ENCODE data around the gene PWWP2A. TPM values are rescaled to one million over a fixed set of nuclear protein-coding genes. Genes with fewer than 3 reads are reported as not detected.

Gene PWWP2A
- total and polyA plus RNA-seq, 10 of the 15 experiments (the other 5 are each of a cell fraction or from before 2014, with no cell fraction given) = 5.7 to 26.1 (median 17.7) TPM

DNA sequence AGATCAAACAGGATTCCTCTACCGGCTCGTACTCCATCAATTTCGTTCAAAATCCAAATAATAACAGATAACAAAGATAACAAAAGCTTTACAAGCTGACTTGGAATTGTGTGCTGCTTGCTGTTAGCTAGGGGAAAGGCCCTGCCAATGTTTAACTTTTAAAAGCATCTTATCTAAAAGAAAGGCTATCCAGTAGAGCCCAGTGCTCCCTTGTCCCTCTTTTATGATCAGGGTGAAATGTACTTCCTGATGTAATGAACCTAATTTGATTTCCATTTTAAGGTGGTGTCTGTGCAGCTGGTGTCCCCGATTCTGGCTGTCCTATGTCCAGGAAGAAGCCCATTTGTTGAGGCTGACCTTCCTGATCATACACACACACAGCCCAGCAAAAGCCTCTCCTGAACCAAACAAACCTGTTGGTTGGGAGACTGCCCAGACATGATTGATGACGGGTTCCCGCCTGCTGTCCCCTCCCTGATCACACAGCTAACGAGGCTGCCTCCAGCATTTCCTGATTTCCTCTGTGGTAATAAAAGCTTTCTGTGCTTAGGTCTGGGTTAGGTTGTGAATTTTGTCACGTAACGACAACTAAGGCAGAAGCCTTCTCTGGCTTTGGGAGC is 54.1 kb downstream of the PWWP2A start (continued):
- TF ChIP-seq, protein P1, sequence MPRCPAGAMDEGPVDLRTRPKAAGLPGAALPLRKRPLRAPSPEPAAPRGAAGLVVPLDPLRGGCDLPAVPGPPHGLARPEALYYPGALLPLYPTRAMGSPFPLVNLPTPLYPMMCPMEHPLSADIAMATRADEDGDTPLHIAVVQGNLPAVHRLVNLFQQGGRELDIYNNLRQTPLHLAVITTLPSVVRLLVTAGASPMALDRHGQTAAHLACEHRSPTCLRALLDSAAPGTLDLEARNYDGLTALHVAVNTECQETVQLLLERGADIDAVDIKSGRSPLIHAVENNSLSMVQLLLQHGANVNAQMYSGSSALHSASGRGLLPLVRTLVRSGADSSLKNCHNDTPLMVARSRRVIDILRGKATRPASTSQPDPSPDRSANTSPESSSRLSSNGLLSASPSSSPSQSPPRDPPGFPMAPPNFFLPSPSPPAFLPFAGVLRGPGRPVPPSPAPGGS (IDR thresholded peaks at IDR 0.05; ENCODE audit: borderline replicate concordance, insufficient read depth, low read depth, low read length, poor library complexity, severe bottlenecking) = no peak
- TF ChIP-seq TCF3 (IDR thresholded peaks at IDR 0.05; ENCODE audit: borderline replicate concordance, insufficient read depth, low read depth, low read length) (no peak), ZBED1 (IDR thresholded peaks at IDR 0.05; ENCODE audit: borderline replicate concordance) (no peak), ZNF24 (IDR thresholded peaks at IDR 0.05) (no peak), ZSCAN29 (IDR thresholded peaks at IDR 0.05) (no peak), FOXM1 (IDR thresholded peaks at IDR 0.05; ENCODE audit: low read depth, low read length) (no peak), NRF1 (conservative IDR thresholded peaks at IDR 0.05; ENCODE audit: low read depth, low read length) (no peak), HCFC1 (IDR thresholded peaks at IDR 0.05; ENCODE audit: low read length) (no peak), ATF7 (IDR thresholded peaks at IDR 0.05; ENCODE audit: low read depth) (no peak), HDAC2 (IDR thresholded peaks at IDR 0.05) (no peak), CREM (IDR thresholded peaks at IDR 0.05; ENCODE audit: low read depth) (no peak)
- TF ChIP-seq, protein P2, sequence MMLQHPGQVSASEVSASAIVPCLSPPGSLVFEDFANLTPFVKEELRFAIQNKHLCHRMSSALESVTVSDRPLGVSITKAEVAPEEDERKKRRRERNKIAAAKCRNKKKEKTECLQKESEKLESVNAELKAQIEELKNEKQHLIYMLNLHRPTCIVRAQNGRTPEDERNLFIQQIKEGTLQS (IDR thresholded peaks at IDR 0.05; ENCODE audit: borderline replicate concordance, extremely low read depth, low read depth, low read length) = no peak
- TF ChIP-seq, protein P3, sequence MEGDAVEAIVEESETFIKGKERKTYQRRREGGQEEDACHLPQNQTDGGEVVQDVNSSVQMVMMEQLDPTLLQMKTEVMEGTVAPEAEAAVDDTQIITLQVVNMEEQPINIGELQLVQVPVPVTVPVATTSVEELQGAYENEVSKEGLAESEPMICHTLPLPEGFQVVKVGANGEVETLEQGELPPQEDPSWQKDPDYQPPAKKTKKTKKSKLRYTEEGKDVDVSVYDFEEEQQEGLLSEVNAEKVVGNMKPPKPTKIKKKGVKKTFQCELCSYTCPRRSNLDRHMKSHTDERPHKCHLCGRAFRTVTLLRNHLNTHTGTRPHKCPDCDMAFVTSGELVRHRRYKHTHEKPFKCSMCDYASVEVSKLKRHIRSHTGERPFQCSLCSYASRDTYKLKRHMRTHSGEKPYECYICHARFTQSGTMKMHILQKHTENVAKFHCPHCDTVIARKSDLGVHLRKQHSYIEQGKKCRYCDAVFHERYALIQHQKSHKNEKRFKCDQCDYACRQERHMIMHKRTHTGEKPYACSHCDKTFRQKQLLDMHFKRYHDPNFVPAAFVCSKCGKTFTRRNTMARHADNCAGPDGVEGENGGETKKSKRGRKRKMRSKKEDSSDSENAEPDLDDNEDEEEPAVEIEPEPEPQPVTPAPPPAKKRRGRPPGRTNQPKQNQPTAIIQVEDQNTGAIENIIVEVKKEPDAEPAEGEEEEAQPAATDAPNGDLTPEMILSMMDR (IDR thresholded peaks at IDR 0.05 in 2 of 3, conservative IDR thresholded peaks at IDR 0.05 in 1 of 3; ENCODE audit: control insufficient read depth in 2 of 3, extremely low read depth in 1 of 3, insufficient read depth in 1 of 3, low read depth in 3 of 3, low read length in 3 of 3) = no peak
- TF ChIP-seq, protein P4, sequence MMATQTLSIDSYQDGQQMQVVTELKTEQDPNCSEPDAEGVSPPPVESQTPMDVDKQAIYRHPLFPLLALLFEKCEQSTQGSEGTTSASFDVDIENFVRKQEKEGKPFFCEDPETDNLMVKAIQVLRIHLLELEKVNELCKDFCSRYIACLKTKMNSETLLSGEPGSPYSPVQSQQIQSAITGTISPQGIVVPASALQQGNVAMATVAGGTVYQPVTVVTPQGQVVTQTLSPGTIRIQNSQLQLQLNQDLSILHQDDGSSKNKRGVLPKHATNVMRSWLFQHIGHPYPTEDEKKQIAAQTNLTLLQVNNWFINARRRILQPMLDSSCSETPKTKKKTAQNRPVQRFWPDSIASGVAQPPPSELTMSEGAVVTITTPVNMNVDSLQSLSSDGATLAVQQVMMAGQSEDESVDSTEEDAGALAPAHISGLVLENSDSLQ (IDR thresholded peaks at IDR 0.05) = no peak
- TF ChIP-seq, protein P5, sequence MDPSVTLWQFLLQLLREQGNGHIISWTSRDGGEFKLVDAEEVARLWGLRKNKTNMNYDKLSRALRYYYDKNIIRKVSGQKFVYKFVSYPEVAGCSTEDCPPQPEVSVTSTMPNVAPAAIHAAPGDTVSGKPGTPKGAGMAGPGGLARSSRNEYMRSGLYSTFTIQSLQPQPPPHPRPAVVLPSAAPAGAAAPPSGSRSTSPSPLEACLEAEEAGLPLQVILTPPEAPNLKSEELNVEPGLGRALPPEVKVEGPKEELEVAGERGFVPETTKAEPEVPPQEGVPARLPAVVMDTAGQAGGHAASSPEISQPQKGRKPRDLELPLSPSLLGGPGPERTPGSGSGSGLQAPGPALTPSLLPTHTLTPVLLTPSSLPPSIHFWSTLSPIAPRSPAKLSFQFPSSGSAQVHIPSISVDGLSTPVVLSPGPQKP (IDR thresholded peaks at IDR 0.05; ENCODE audit: low read depth, low read length) = no peak

Measured in GM12878 (cell line).